OCI-LY1 (cell line): ENCODE data around the gene C1QTNF2.

Experiments
- H2AFZ ChIP-seq: fragments of 200-600 bp; sonication (generic), shearing (Covaris generic); 2 replicates; pipeline ENCODE4 v1.6.0; 2014; ENCODE audit warnings: antibody characterized with exemption, mild to moderate bottlenecking, low read length
- H3F3A ChIP-seq: fragments of 200-600 bp; sonication (generic), shearing (Covaris generic); 2 replicates; pipeline ENCODE4 v1.6.0; 2014; ENCODE audit warnings: mild to moderate bottlenecking, antibody characterized with exemption, low read length, moderate library complexity; ENCODE audit not compliant: insufficient read depth
- H3K27ac ChIP-seq: fragments of 200-600 bp; sonication (generic); 2 replicates; pipeline ENCODE4 v1.5.1; 2014; ENCODE audit warnings: low read length, mixed run types, mild to moderate bottlenecking, low read depth; ENCODE audit not compliant: poor library complexity, severe bottlenecking
- H3K27me3 ChIP-seq: fragments of 200-600 bp; sonication (generic); 2 replicates; pipeline ENCODE4 v1.6.0; 2014; ENCODE audit warnings: antibody characterized with exemption, mild to moderate bottlenecking, low read length, moderate library complexity; ENCODE audit not compliant: insufficient read depth
- H3K36me3 ChIP-seq: fragments of 200-600 bp; sonication (generic); 2 replicates; pipeline ENCODE4 v1.6.1; 2014; ENCODE audit warnings: mild to moderate bottlenecking, antibody characterized with exemption, low read length, moderate library complexity, mixed read lengths; ENCODE audit not compliant: insufficient read depth
- H3K4me1 ChIP-seq: fragments of 200-600 bp; sonication (generic); 2 replicates; pipeline ENCODE4 v1.5.1; 2014; ENCODE audit warnings: mild to moderate bottlenecking, low read length, moderate library complexity; ENCODE audit not compliant: insufficient read depth, severe bottlenecking
- H3K4me2 ChIP-seq: fragments of 200-600 bp; sonication (generic), shearing (Covaris generic); 2 replicates; pipeline ENCODE4 v1.6.1; 2014; ENCODE audit warnings: low read length
- H3K4me3 ChIP-seq: fragments of 200-600 bp; sonication (generic); 2 replicates; pipeline ENCODE4 v1.5.1; 2014; ENCODE audit warnings: low read length, low read depth, mild to moderate bottlenecking, mixed read lengths; ENCODE audit not compliant: poor library complexity, severe bottlenecking
- H3K79me2 ChIP-seq: fragments of 200-600 bp; shearing (Covaris generic); 2 replicates; pipeline ENCODE4 v1.6.1; 2016; ENCODE audit warnings: mixed run types, low read length, mixed read lengths; ENCODE audit not compliant: insufficient read depth
- H3K9ac ChIP-seq: fragments of 200-600 bp; sonication (generic), shearing (Covaris generic); 2 replicates; pipeline ENCODE4 v1.6.1; 2014; ENCODE audit warnings: mild to moderate bottlenecking, low read length, mixed read lengths
- H3K9me2 ChIP-seq: fragments of 200-600 bp; sonication (generic), shearing (Covaris generic); 2 replicates; pipeline ENCODE4 v1.6.1; 2014; ENCODE audit warnings: low read depth, mild to moderate bottlenecking, low read length, mixed read lengths
- H3K9me3 ChIP-seq: fragments of 200-600 bp; shearing (Covaris generic); 2 replicates; pipeline ENCODE4 v1.6.1; 2014; ENCODE audit warnings: low read length, mixed read lengths
- H4K20me1 ChIP-seq: fragments of 200-600 bp; sonication (generic), shearing (Covaris generic); 2 replicates; pipeline ENCODE4 v1.6.0; 2016; ENCODE audit warnings: mild to moderate bottlenecking, low read length; ENCODE audit not compliant: insufficient read depth
- CTCF ChIP-seq: fragments of 200-600 bp; sonication (generic), shearing (Covaris generic); IDR thresholded peaks from 2 replicates; pipeline ENCODE4 v1.5.1; 2017; ENCODE audit warnings: mild to moderate bottlenecking, antibody characterized with exemption, low read length, moderate library complexity, mixed read lengths
- EZH2 ChIP-seq: fragments of 200-600 bp; sonication (generic), shearing (Covaris generic); IDR thresholded peaks from 2 replicates; pipeline ENCODE4 v1.8.0; 2017; ENCODE audit warnings: borderline replicate concordance, mixed run types, mild to moderate bottlenecking, antibody characterized with exemption, low read length, moderate library complexity, mixed read lengths

The C1QTNF2 gene

GRCh38 chr5:160349249-160349934 is 21.0 kb downstream of the C1QTNF2 start:
- Histone ChIP-seq H3K9me2 (no peaks in the 10 kb centered on the region), H3F3A (no peaks in the 10 kb centered on the region), H3K36me3 (no peaks in the 10 kb centered on the region), H3K79me2 (no peaks in the 10 kb centered on the region), H4K20me1 (no peaks in the 10 kb centered on the region), H3K4me2 (no peak overlapping the region), H3K9ac (no peak overlapping the region), H3K4me1 (no peaks in the 10 kb centered on the region), H3K4me3 (no peak overlapping the region), H3K9me3 (no peaks in the 10 kb centered on the region), H3K27me3 (peaks cover 4% of the 10 kb centered on the region; the same call in 1 of the 2 replicates), H3K27ac (no peak overlapping the region), H2AFZ (no peak overlapping the region)
- TF ChIP-seq CTCF (no peak), EZH2 (no peak)

DNA sequence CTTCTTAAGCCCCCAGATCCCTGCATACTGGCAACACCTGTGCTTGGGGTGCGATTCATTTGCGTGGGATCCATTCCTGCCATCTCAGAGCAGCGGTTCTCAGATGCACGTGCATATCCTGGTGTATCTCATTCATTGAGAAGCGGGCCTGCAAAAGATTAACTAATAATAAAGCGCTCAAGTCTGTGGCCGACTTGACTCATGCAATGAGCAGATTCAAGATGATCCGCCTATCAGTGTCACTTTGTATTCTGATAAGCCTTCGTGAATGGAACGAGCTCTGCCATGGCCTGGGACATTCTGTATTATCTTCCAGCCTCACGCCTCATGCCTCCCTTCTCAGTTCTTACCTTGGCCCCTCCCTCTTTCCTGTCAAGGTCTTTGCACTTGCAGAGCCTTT is 22.3 kb downstream of the C1QTNF2 start:
- Histone ChIP-seq H2AFZ (no peak overlapping the region), H3K4me3 (no peak overlapping the region), H4K20me1 (no peaks in the 10 kb centered on the region), H3K36me3 (no peaks in the 10 kb centered on the region), H3K9me2 (no peaks in the 10 kb centered on the region), H3K9me3 (no peaks in the 10 kb centered on the region), H3F3A (no peaks in the 10 kb centered on the region), H3K79me2 (no peaks in the 10 kb centered on the region), H3K9ac (no peak overlapping the region), H3K27me3 (peaks cover 4% of the 10 kb centered on the region; the same call in 1 of the 2 replicates), H3K27ac (no peak overlapping the region), H3K4me2 (no peak overlapping the region), H3K4me1 (no peaks in the 10 kb centered on the region)
- TF ChIP-seq EZH2 (no peak), CTCF (no peak)

DNA sequence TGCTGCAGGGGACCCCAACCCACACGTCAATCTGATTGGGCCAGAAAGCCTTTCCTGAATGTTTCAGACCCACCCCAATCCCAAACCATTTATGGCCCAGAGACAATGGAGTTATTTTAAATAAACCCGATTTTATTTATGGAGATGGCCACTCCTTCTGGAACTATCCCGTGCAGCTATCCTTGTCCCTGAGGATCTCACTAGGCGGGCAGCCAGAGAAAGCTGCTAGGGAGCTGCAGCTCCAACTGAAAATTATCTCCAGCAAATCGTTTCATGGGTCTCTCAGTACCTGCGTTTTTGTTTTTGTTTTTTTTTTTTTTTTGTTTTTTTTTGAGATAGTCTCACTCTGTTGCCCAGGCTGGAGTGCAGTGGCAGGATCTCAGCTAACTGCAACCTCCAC is 23.0 kb downstream of the C1QTNF2 start:
- Histone ChIP-seq H3K4me1 (no peaks in the 10 kb centered on the region), H3F3A (no peaks in the 10 kb centered on the region), H2AFZ (no peak overlapping the region), H3K27me3 (peaks cover 4% of the 10 kb centered on the region; the same call in 1 of the 2 replicates), H4K20me1 (no peaks in the 10 kb centered on the region), H3K9me3 (no peaks in the 10 kb centered on the region), H3K9me2 (no peaks in the 10 kb centered on the region), H3K27ac (no peak overlapping the region), H3K4me2 (no peak overlapping the region), H3K79me2 (no peaks in the 10 kb centered on the region), H3K4me3 (no peak overlapping the region), H3K9ac (no peak overlapping the region), H3K36me3 (no peaks in the 10 kb centered on the region)
- TF ChIP-seq CTCF (no peak), EZH2 (no peak)
